ENCODE measurements around the gene VPS41.

Gene VPS41

GRCh38 chr7:38932509-38933168 is 23.6 kb upstream of the VPS41 start:
- DNase-seq (ENCODE audit: low read depth) = peak; percentile 29
- TF ChIP-seq CTCF (IDR thresholded peaks at IDR 0.05; ENCODE audit: low read depth, low read length, missing control alignments) = peak; percentile 89
- no peak overlapping the region for H3K4me3 ChIP-seq (ENCODE audit: low read depth, low read length)

- TF ChIP-seq CTCF (IDR thresholded peaks at IDR 0.05; ENCODE audit: low read depth, low read length, missing control alignments) = no peak
- H3K4me3 ChIP-seq (ENCODE audit: low read depth, low read length) = no peak overlapping the region
- no peak for DNase-seq (ENCODE audit: low read depth)
Measured at GRCh38 chr7:38929460-38930171, 20.6 kb upstream of the VPS41 start.

GRCh38 chr7:38928506-38928905 is 19.5 kb upstream of the VPS41 start:
- TF ChIP-seq CTCF (IDR thresholded peaks at IDR 0.05; ENCODE audit: low read depth, low read length, missing control alignments) = no peak
- no peak for DNase-seq (ENCODE audit: low read depth)
- no peak overlapping the region for H3K4me3 ChIP-seq (ENCODE audit: low read depth, low read length)

- TF ChIP-seq CTCF (IDR thresholded peaks at IDR 0.05; ENCODE audit: low read depth, low read length, missing control alignments) = no peak
- no peak overlapping the region for H3K4me3 ChIP-seq (ENCODE audit: low read depth, low read length)
- no peak for DNase-seq (ENCODE audit: low read depth)
Measured at GRCh38 chr7:38927751-38928150, 18.8 kb upstream of the VPS41 start.

- H3K4me3 ChIP-seq (ENCODE audit: low read depth, low read length) = no peak overlapping the region
- TF ChIP-seq CTCF (IDR thresholded peaks at IDR 0.05; ENCODE audit: low read depth, low read length, missing control alignments) = no peak
- DNase-seq (ENCODE audit: low read depth) = no peak
Measured at GRCh38 chr7:38920731-38921130, 11.7 kb upstream of the VPS41 start.

- H3K4me3 ChIP-seq (ENCODE audit: low read depth, low read length) = no peak overlapping the region
- no peak for TF ChIP-seq CTCF (IDR thresholded peaks at IDR 0.05; ENCODE audit: low read depth, low read length, missing control alignments)
- no peak for DNase-seq (ENCODE audit: low read depth)
Measured at GRCh38 chr7:38916396-38916795, 7.4 kb upstream of the VPS41 start.

- H3K4me3 ChIP-seq (ENCODE audit: low read depth, low read length) = no peak overlapping the region
- TF ChIP-seq CTCF (IDR thresholded peaks at IDR 0.05; ENCODE audit: low read depth, low read length, missing control alignments) = peak; percentile 5
- DNase-seq (ENCODE audit: low read depth) = no peak
Measured at GRCh38 chr7:38909870-38910269, 879 bp upstream of the VPS41 start.

Measured in GM12864 (cell line).